HepG2 (cell line): ENCODE measurements around the gene PLEKHM2. TPM values are rescaled to one million over a fixed set of nuclear protein-coding genes. Genes with fewer than 3 reads are reported as not detected.

Experiments
- AGO1 ChIP-seq: fragments of 200-400 bp; formaldehyde crosslinking; IDR thresholded peaks from 2 replicates; pipeline ENCODE4 v1.6.1; 2017; ENCODE audit warnings: mild to moderate bottlenecking, low read depth, low read length, moderate library complexity; ENCODE audit not compliant: poor library complexity, severe bottlenecking
- CENPT ChIP-seq: sonication (generic); formaldehyde crosslinking; IDR thresholded peaks from 2 replicates; pipeline ENCODE4 v1.8.0; 2022; ENCODE audit warnings: low read depth, mild to moderate bottlenecking, moderate library complexity, missing genetic modification reagents
- FOXA1 ChIP-seq, 2 experiments: fragments of 450-650 bp in 1 of 2; sonication (generic) in 1 of 2; formaldehyde crosslinking in 1 of 2; IDR thresholded peaks; 2 replicates each; pipeline versions ENCODE4 v1.4.0 to v1.6.1; 2016 to 2020; ENCODE audit warnings: missing genetic modification reagents in 1 of 2
- GABPA ChIP-seq, 2 experiments: IDR thresholded peaks; 2 replicates each; pipeline ENCODE4 v1.6.1; 2011 to 2016; ENCODE audit warnings: low read depth in 2 of 2, low read length in 1 of 2, missing biosample characterization in 1 of 2, missing genetic modification characterization in 1 of 2
- KDM4B ChIP-seq: sonication (generic); formaldehyde crosslinking; IDR thresholded peaks from 2 replicates; pipeline ENCODE4 v1.4.0; 2020; ENCODE audit warnings: missing genetic modification reagents
- LRRFIP1 ChIP-seq: sonication (generic); formaldehyde crosslinking; conservative IDR thresholded peaks from 2 replicates; pipeline ENCODE4 v1.4.0; 2020; ENCODE audit warnings: missing genetic modification reagents
- MIER3 ChIP-seq: IDR thresholded peaks from 2 replicates; pipeline ENCODE4 v1.6.1; 2016; ENCODE audit warnings: missing compliant biosample characterization, borderline replicate concordance
- NFE2L2 ChIP-seq: fragments of 150-350 bp; IDR thresholded peaks from 2 replicates; pipeline ENCODE4 v1.6.1; 2014; ENCODE audit warnings: low read length
- SMARCC2 ChIP-seq: fragments of 450-650 bp; IDR thresholded peaks from 2 replicates; pipeline ENCODE4 v1.6.1; 2017; ENCODE audit warnings: antibody characterized with exemption, mild to moderate bottlenecking
- STAG1 ChIP-seq: sonication (generic); formaldehyde crosslinking; IDR thresholded peaks from 2 replicates; pipeline ENCODE4 v1.4.0; 2020; ENCODE audit warnings: missing genetic modification reagents
- STAT5B ChIP-seq: sonication (generic); formaldehyde crosslinking; IDR thresholded peaks from 2 replicates; pipeline ENCODE4 v1.4.0; 2020; ENCODE audit warnings: missing genetic modification reagents
- TRIM22 ChIP-seq: fragments of 450-650 bp; IDR thresholded peaks from 2 replicates; pipeline ENCODE4 v1.6.1; 2017
- YEATS4 ChIP-seq: sonication (generic); formaldehyde crosslinking; IDR thresholded peaks from 2 replicates; pipeline ENCODE4 v1.4.0; 2020; ENCODE audit warnings: missing genetic modification reagents, borderline replicate concordance
- ZFP37 ChIP-seq: sonication (generic); formaldehyde crosslinking; IDR thresholded peaks from 2 replicates; pipeline ENCODE4 v1.4.0; 2020; ENCODE audit warnings: missing genetic modification reagents, borderline replicate concordance
- ZFX ChIP-seq: sonication (generic); formaldehyde crosslinking; IDR thresholded peaks from 2 replicates; pipeline ENCODE4 v1.4.0; 2020; ENCODE audit warnings: mild to moderate bottlenecking, low read depth, missing genetic modification reagents, moderate library complexity
- ZNF503 ChIP-seq: sonication (generic); formaldehyde crosslinking; IDR thresholded peaks from 2 replicates; pipeline ENCODE4 v1.4.0; 2020; ENCODE audit warnings: missing genetic modification reagents
- ZNF710 ChIP-seq: sonication (generic); formaldehyde crosslinking; IDR thresholded peaks from 2 replicates; pipeline ENCODE4 v1.5.0; 2020; ENCODE audit warnings: mild to moderate bottlenecking, missing genetic modification reagents, borderline replicate concordance
- ZNF781 ChIP-seq: sonication (generic); formaldehyde crosslinking; IDR thresholded peaks from 2 replicates; pipeline ENCODE4 v1.5.1; 2020; ENCODE audit warnings: borderline replicate concordance, mild to moderate bottlenecking, missing genetic modification reagents; ENCODE audit errors: not compliant biosample characterization
- ZSCAN21 ChIP-seq: sonication (generic); formaldehyde crosslinking; IDR thresholded peaks from 2 replicates; pipeline ENCODE4 v1.8.0; 2022; ENCODE audit warnings: mild to moderate bottlenecking, missing genetic modification reagents, moderate library complexity, borderline replicate concordance
- polyA plus RNA-seq, 8 experiments: library from polyadenylated mRNA; depleted of rRNA in 3 of 8; stranded (reverse) in 7 of 8; unstranded in 1 of 8; fragments of >200 nt; fragmentation: Illumina TruSeq in 4 of 8; extraction: Trizol in 4 of 8; gene quantifications; 2 replicates each; pipeline versions ENCODE4 v1.2.1 to v1.2.3, GENCODE V29; 2011 to 2016; ENCODE audit warnings: low read depth in 4 of 8, missing spikeins in 1 of 8, mixed read lengths in 1 of 8; ENCODE audit not compliant: insufficient read depth in 1 of 8
- total RNA-seq, 5 experiments: library from RNA; depleted of rRNA; stranded (reverse); fragments of >200 nt; fragmentation: Illumina TruSeq; extraction: Trizol; gene quantifications; 2 replicates each; pipeline ENCODE4 v1.2.3, GENCODE V29; 2016; ENCODE audit warnings: low read depth in 1 of 5

The PLEKHM2 gene
- total and polyA plus RNA-seq, 2 of the 13 experiments (the other 11 are each of a cell fraction or from before 2014, with no cell fraction given) = 16.5 to 27.3 TPM

- TF ChIP-seq YEATS4 (CRISPR knock-in tag) = peak; percentile 30; the same call in 1 of the 2 replicates
- TF ChIP-seq ZNF710 = no peak
- TF ChIP-seq KDM4B (CRISPR knock-in tag) = peak; percentile 72; the same call in 1 of the 2 replicates
- TF ChIP-seq FOXA1 (IDR thresholded peaks at IDR 0.05) = no peak
- no peak for TF ChIP-seq FOXA1 (CRISPR knock-in tag; IDR thresholded peaks at IDR 0.05)
- no peak for TF ChIP-seq ZNF503
- TF ChIP-seq LRRFIP1 = no peak
- no peak for TF ChIP-seq TRIM22
- no peak for TF ChIP-seq ZFP37 (CRISPR knock-in tag)
- peak; percentile 96 for TF ChIP-seq STAG1 (CRISPR knock-in tag)
- TF ChIP-seq GABPA (IDR thresholded peaks at IDR 0.05; ENCODE audit: low read depth, low read length) = no peak
- no peak for TF ChIP-seq GABPA (CRISPR knock-in tag; IDR thresholded peaks at IDR 0.05; ENCODE audit: low read depth)
- no peak for TF ChIP-seq AGO1
- no peak for TF ChIP-seq ZNF781 (CRISPR knock-in tag)
- no peak for TF ChIP-seq SMARCC2
- no peak for TF ChIP-seq ZSCAN21 (CRISPR knock-in tag)
- no peak for TF ChIP-seq CENPT (CRISPR knock-in tag)
- no peak for TF ChIP-seq STAT5B
- TF ChIP-seq ZFX (CRISPR knock-in tag) = peak; percentile 70
- TF ChIP-seq MIER3 (CRISPR knock-in tag) = 0 out of 2 replicates have a peak, but pooled peaks have one; percentile 60
- TF ChIP-seq NFE2L2 = no peak
Measured at GRCh38 chr1:15740924-15741850, 57.1 kb downstream of the PLEKHM2 start (continued).
